ENCODE data around the gene TNFRSF6B.

The TNFRSF6B gene

DNA sequence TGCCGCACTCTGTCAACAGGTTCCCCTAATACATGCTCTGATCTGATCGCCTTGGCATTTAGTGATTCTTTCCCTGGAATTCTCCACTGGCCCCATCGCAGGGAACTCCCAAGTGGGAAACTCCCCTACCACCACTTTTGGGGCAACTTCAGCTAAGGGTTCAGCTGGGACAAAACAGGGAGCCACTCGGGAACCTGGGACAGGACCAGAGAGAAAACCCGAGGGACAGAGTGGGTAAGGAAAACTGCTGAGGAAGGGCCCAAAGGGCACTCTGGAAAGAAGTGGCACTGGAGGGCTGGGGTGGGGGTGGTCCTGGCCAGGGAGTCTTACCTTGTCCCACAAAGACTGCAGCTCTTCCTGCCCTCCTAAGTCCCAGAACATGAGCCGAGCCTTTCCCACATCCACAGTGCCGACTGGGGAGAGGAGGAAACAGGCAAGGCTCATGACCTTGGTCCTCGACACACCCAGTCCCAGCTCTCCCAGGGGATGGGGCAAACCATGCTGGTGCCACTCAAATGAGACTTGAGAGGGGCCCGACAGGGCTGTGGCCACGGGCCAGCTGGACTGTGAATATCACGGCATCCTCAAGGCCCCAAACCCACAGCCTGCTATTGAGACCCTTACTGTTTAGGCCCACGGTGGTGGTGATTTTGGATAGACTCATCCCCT is 9.7 kb downstream of the TNFRSF6B start:
- H3K4me1 ChIP-seq (ENCODE audit: control extremely low read depth in 1 of 4, control insufficient read depth in 4 of 4, insufficient read depth in 4 of 4, low read length in 3 of 4), result peaks cover 6 to 29% (median 24%) of the 10 kb centered on the region in 4 experiments
- H3K9me3 ChIP-seq (ENCODE audit: control extremely low read depth in 1 of 5, control insufficient read depth in 4 of 5, insufficient read depth in 2 of 5, low read depth in 1 of 5, low read length in 4 of 5), result no peaks in the 10 kb centered on the region
- peak overlapping the region; percentile 12 to 77 for H3K27ac ChIP-seq (ENCODE audit: insufficient read depth in 1 of 2, low read depth in 1 of 2, low read length in 2 of 2, poor library complexity in 1 of 2, severe bottlenecking in 2 of 2)
- ChIA-PET CTCF (interaction anchor here (0.7 to 1.8 kb wide), 6 partner anchors 23 to 190 kb away, joined by 3 to 5 read pairs (median 4); no protein-coding TSS in a partner anchor), POLR2A (interaction anchor here (0.9 to 1.1 kb wide), 2 partner anchors 9 to 158 kb away, joined by 3 read pairs; no protein-coding TSS in a partner anchor)
- H3K27me3 ChIP-seq (replicated peaks in 2 of 5; ENCODE audit: control insufficient read depth in 4 of 5, insufficient read depth in 5 of 5, low read length in 4 of 5), result no peaks in the 10 kb centered on the region
- no peak for DNase-seq
- peaks cover 5 to 46% (median 34%) of the 10 kb centered on the region in 4 experiments for H3K36me3 ChIP-seq (ENCODE audit: control insufficient read depth in 4 of 4, insufficient read depth in 4 of 4, low read length in 3 of 4)
- 97% methylated on average over 11 of the region's 12 CpGs for WGBS (ENCODE audit: insufficient coverage)
- H3K4me3 ChIP-seq (ENCODE audit: control insufficient read depth in 1 of 7, extremely low read depth in 1 of 7, insufficient read depth in 4 of 7, low read depth in 2 of 7, low read length in 6 of 7), result peak overlapping the region in 6 of 7 experiments; percentile 67 to 90 (median 84)

- H3K4me3 ChIP-seq (ENCODE audit: control insufficient read depth in 1 of 7, extremely low read depth in 1 of 7, insufficient read depth in 4 of 7, low read depth in 2 of 7, low read length in 6 of 7), result peak overlapping the region; percentile 63 to 90 (median 81)
- peaks cover 6 to 29% (median 24%) of the 10 kb centered on the region in 4 experiments for H3K4me1 ChIP-seq (ENCODE audit: control extremely low read depth in 1 of 4, control insufficient read depth in 4 of 4, insufficient read depth in 4 of 4, low read length in 3 of 4)
- CTCF ChIA-PET, result interaction anchor here (0.8 to 2.9 kb wide), 8 partner anchors 8 to 158 kb away, joined by 3 to 8 read pairs (median 5); partner anchors contain the start of gene TPD52L2
- H3K36me3 ChIP-seq (ENCODE audit: control insufficient read depth in 4 of 4, insufficient read depth in 4 of 4, low read length in 3 of 4), result peaks cover 9 to 52% (median 37%) of the 10 kb centered on the region in 4 experiments
- 6% methylated on average over 55 of the region's 56 CpGs for WGBS (ENCODE audit: insufficient coverage)
- POLR2A ChIA-PET, result interaction anchor here (0.8 to 1.1 kb wide), 3 partner anchors 10 to 157 kb away, joined by 3 read pairs; no protein-coding TSS in a partner anchor
- H3K9me3 ChIP-seq (ENCODE audit: control extremely low read depth in 1 of 5, control insufficient read depth in 4 of 5, insufficient read depth in 2 of 5, low read depth in 1 of 5, low read length in 4 of 5), result peaks cover 0 to under 1% (median 0%) of the 10 kb centered on the region in 5 experiments
- peak; percentile 26 to 58 (median 47) for DNase-seq
- H3K27me3 ChIP-seq (replicated peaks in 2 of 5; ENCODE audit: control insufficient read depth in 4 of 5, insufficient read depth in 5 of 5, low read length in 4 of 5), result no peaks in the 10 kb centered on the region
- peak overlapping the region; percentile 40 to 77 for H3K27ac ChIP-seq (ENCODE audit: insufficient read depth in 1 of 2, low read depth in 1 of 2, low read length in 2 of 2, poor library complexity in 1 of 2, severe bottlenecking in 2 of 2)
Observed at GRCh38 chr20:63706852-63707557, 10.6 kb downstream of the TNFRSF6B start.

GRCh38 chr20:63707558-63708300 is 11.3 kb downstream of the TNFRSF6B start, which contains the start of the genes ARFRP1 and ZGPAT:
Gene ARFRP1 (minus strand): TSS chr20:63707976. CDS start chr20:63707091, 885 bp downstream.
Gene ZGPAT (plus strand): TSS chr20:63708039. CDS start chr20:63708581, 542 bp downstream.
- POLR2A ChIA-PET, result interaction anchor here (0.6 to 0.8 kb wide), 2 partner anchors 55 to 70 kb away, joined by 3 read pairs; partner anchors contain the start of gene STMN3
- DNase-seq, result peak; percentile 86 to 93 (median 86)
- peaks cover 12 to 59% (median 44%) of the 10 kb centered on the region in 4 experiments for H3K36me3 ChIP-seq (ENCODE audit: control insufficient read depth in 4 of 4, insufficient read depth in 4 of 4, low read length in 3 of 4)
- H3K27ac ChIP-seq (ENCODE audit: insufficient read depth in 1 of 2, low read depth in 1 of 2, low read length in 2 of 2, poor library complexity in 1 of 2, severe bottlenecking in 2 of 2), result peak within 1 kb of the TSS; percentile 40 to 77
- no peaks in the 10 kb centered on the region for H3K27me3 ChIP-seq (replicated peaks in 2 of 5; ENCODE audit: control insufficient read depth in 4 of 5, insufficient read depth in 5 of 5, low read length in 4 of 5)
- CTCF ChIA-PET, result interaction anchor here (0.8 to 2.9 kb wide), 12 partner anchors 9 to 161 kb away, joined by 3 to 8 read pairs (median 4); partner anchors contain the start of genes LIME1 and TPD52L2
- WGBS (ENCODE audit: insufficient coverage), result 0% methylated on average over 74 of the region's 98 CpGs
- peak within 1 kb of the TSS; percentile 63 to 90 (median 81) for H3K4me3 ChIP-seq (ENCODE audit: control insufficient read depth in 1 of 7, extremely low read depth in 1 of 7, insufficient read depth in 4 of 7, low read depth in 2 of 7, low read length in 6 of 7)
- peaks cover 0 to 4% (median 1%) of the 10 kb centered on the region in 5 experiments for H3K9me3 ChIP-seq (ENCODE audit: control extremely low read depth in 1 of 5, control insufficient read depth in 4 of 5, insufficient read depth in 2 of 5, low read depth in 1 of 5, low read length in 4 of 5)
- H3K4me1 ChIP-seq (ENCODE audit: control extremely low read depth in 1 of 4, control insufficient read depth in 4 of 4, insufficient read depth in 4 of 4, low read length in 3 of 4), result peaks cover 6 to 29% (median 24%) of the 10 kb centered on the region in 4 experiments

- Histone ChIP-seq H3K9me3 (ENCODE audit: control extremely low read depth in 1 of 5, control insufficient read depth in 4 of 5, insufficient read depth in 2 of 5, low read depth in 1 of 5, low read length in 4 of 5) (peaks cover 0 to 4% (median 1%) of the 10 kb centered on the region in 5 experiments), H3K27me3 (replicated peaks in 2 of 5; ENCODE audit: control insufficient read depth in 4 of 5, insufficient read depth in 5 of 5, low read length in 4 of 5) (no peaks in the 10 kb centered on the region), H3K36me3 (ENCODE audit: control insufficient read depth in 4 of 4, insufficient read depth in 4 of 4, low read length in 3 of 4) (peaks cover 12 to 56% (median 46%) of the 10 kb centered on the region in 4 experiments), H3K4me3 (ENCODE audit: control insufficient read depth in 1 of 7, extremely low read depth in 1 of 7, insufficient read depth in 4 of 7, low read depth in 2 of 7, low read length in 6 of 7) (peak overlapping the region; percentile 58 to 90 (median 81)), H3K27ac (ENCODE audit: insufficient read depth in 1 of 2, low read depth in 1 of 2, low read length in 2 of 2, poor library complexity in 1 of 2, severe bottlenecking in 2 of 2) (peak overlapping the region in 1 of 2 experiments; percentile 77), H3K4me1 (ENCODE audit: control extremely low read depth in 1 of 4, control insufficient read depth in 4 of 4, insufficient read depth in 4 of 4, low read length in 3 of 4) (peaks cover 6 to 29% (median 24%) of the 10 kb centered on the region in 4 experiments)
- WGBS (ENCODE audit: insufficient coverage), result 28% methylated on average over 62 of the region's 67 CpGs
- CTCF ChIA-PET, result interaction anchor here (0.9 to 2.9 kb wide), 11 partner anchors 10 to 160 kb away, joined by 3 to 8 read pairs (median 4); partner anchors contain the start of gene LIME1
- POLR2A ChIA-PET, result interaction anchor here (0.6 kb wide), 1 partner anchor 56 kb away, joined by 3 read pairs; the partner anchor contains the start of gene STMN3
- peak in 1 of 3 donors; percentile 25 for DNase-seq
Observed at GRCh38 chr20:63708301-63709148, 12.1 kb downstream of the TNFRSF6B start.

DNA sequence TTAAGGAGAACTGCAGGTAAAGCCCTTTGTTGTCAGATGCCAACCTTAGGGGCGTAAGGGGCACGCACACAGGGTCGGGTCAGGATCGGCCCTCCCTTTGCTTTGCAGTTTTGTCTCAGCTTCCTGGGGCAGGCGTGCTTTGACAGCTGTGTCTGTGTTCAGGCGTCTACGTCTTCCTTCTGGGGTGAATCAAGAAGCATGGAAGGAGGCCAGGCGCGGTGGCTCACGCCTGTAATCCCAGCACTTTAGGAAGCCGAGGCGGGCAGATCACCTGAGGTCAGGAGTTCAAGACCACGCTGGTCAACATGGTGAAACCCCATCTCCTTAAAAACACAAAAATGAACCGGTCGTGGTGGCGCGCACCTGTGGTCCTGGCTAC is 12.7 kb downstream of the TNFRSF6B start:
- DNase-seq, result no peak

More for the DNA sequence above, 12.7 kb downstream of the TNFRSF6B start:
- Histone ChIP-seq H3K36me3 (ENCODE audit: control insufficient read depth in 4 of 4, insufficient read depth in 4 of 4, low read length in 3 of 4) (peaks cover 12 to 51% (median 43%) of the 10 kb centered on the region in 4 experiments), H3K27me3 (replicated peaks in 2 of 5; ENCODE audit: control insufficient read depth in 4 of 5, insufficient read depth in 5 of 5, low read length in 4 of 5) (no peaks in the 10 kb centered on the region), H3K4me1 (ENCODE audit: control extremely low read depth in 1 of 4, control insufficient read depth in 4 of 4, insufficient read depth in 4 of 4, low read length in 3 of 4) (peaks cover 6 to 29% (median 24%) of the 10 kb centered on the region in 4 experiments), H3K9me3 (ENCODE audit: control extremely low read depth in 1 of 5, control insufficient read depth in 4 of 5, insufficient read depth in 2 of 5, low read depth in 1 of 5, low read length in 4 of 5) (peaks cover 0 to 4% (median 1%) of the 10 kb centered on the region in 5 experiments), H3K27ac (ENCODE audit: insufficient read depth in 1 of 2, low read depth in 1 of 2, low read length in 2 of 2, poor library complexity in 1 of 2, severe bottlenecking in 2 of 2) (no peak overlapping the region), H3K4me3 (ENCODE audit: control insufficient read depth in 1 of 7, extremely low read depth in 1 of 7, insufficient read depth in 4 of 7, low read depth in 2 of 7, low read length in 6 of 7) (peak overlapping the region in 3 of 7 experiments; percentile 81 to 90 (median 86))
- POLR2A ChIA-PET, result interaction anchor here (0.6 kb wide), 1 partner anchor 20 kb away, joined by 3 read pairs; no protein-coding TSS in a partner anchor
- CTCF ChIA-PET, result interaction anchor here (1.1 to 2.9 kb wide), 5 partner anchors 10 to 54 kb away, joined by 3 to 8 read pairs (median 5); no protein-coding TSS in a partner anchor
- WGBS (ENCODE audit: insufficient coverage), result 97% methylated on average over 9 of the region's 17 CpGs

Data from common myeloid progenitor, CD34-positive (primary cell).